ENCODE measurements around the gene LGR4. TPM values are rescaled to one million over a fixed set of nuclear protein-coding genes. Genes with fewer than 3 reads are reported as not detected.

Gene LGR4
- polyA plus RNA-seq, 4 donors = 132 to 156 (median 151) TPM

DNA sequence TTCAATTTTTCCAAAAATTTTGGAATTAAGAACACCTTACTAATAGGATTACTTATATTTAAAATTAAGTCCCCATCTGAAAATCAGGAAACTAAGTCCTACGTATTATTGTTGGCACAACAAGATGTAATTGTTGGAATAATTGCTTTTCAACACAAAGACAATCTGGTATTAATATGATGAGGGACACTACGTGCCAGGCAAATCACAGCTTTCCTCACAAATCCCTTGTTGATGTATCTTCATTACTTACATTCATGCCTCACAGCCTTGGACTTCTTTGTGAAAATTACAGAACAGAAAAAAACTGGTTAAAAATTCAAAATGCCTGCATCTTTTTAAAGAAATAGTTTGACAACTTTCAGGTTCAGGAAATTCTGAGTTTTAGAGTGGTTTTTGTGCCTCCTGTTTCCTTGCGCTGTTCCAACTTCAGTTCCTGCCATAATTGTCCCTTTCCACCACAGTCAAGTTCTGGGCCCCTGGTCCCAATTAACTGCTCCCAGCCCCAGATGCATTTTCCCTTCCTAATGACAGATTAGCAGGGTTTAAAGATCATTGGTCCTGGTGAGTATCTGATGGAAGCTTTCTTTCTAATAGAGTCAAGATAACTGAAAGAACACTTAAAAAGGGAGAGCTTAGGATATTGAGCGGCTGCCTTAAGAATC, 86.3 kb downstream of the LGR4 start:
- no peak for DNase-seq (ENCODE audit: low read depth in 4 of 4, low spot score in 3 of 4)

- DNase-seq (ENCODE audit: low read depth in 4 of 4, low spot score in 3 of 4) = no peak
Measured at GRCh38 chr11:27385245-27385644, 87.3 kb downstream of the LGR4 start.

DNA sequence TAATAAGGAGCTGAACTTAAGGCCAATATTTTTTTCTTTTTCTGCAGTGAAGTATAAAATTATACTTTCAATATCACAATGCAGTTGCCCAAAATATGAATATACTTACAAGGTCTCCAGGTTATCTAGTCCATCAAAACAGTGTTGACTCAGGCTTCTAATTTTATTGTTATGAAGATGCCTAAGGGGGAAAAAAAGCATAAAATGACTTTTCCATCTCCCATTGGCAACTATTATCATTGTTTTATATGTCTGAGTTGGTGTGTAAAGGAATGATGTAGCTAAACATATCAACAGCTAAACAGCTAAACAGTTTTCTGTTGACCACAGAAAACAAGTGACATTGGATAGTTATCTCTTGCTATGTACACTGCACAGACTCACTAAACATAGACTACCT, 88.4 kb downstream of the LGR4 start:
- no peak for DNase-seq (ENCODE audit: low read depth in 4 of 4, low spot score in 3 of 4)

GRCh38 chr11:27383645-27384044, 88.9 kb downstream of the LGR4 start:
- no peak for DNase-seq (ENCODE audit: low read depth in 4 of 4, low spot score in 3 of 4)

DNA sequence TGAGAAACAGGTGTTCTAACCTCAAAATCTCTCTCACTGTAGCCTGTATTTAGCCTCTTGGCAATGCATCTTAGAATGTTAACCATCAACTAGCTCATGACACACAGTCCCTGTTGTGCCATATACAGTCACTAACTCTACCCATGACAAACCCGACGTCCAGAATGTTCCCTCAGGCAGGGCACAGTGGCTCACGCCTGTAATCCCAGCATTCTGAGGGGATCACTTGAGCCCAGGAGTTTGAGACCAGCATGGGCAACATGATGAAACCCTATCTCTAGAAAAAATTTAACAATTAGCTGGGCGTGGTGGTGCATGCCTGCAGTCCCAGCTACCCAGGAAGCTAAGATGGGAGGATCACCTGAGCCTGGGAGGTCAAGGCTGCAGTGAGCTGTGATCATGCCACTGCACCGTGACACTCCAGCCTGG, 91.3 kb downstream of the LGR4 start:
- DNase-seq (ENCODE audit: low read depth in 4 of 4, low spot score in 3 of 4) = no peak

GRCh38 chr11:27380771-27381170, 91.8 kb downstream of the LGR4 start:
- no peak for DNase-seq (ENCODE audit: low read depth in 4 of 4, low spot score in 3 of 4)

DNA sequence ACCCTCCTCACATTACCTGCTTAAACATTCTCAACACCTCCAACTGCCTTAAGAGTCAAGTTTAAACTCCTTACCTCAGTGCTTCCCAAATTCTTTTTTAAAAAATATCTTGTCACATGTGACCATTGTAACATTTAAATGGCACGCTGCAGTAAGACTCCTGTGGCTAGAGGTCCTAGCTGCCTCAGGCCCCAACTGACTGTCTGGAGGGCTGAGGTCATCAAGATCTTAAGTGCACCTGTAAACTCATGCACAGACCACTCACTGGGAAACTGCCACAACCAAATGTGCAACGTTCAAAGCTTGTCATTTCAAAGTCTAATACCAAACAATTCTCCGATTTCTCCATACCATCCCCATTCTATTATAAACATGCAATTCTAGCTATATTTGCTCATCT, 93.1 kb downstream of the LGR4 start:
- DNase-seq (ENCODE audit: low read depth in 4 of 4, low spot score in 3 of 4) = no peak

DNA sequence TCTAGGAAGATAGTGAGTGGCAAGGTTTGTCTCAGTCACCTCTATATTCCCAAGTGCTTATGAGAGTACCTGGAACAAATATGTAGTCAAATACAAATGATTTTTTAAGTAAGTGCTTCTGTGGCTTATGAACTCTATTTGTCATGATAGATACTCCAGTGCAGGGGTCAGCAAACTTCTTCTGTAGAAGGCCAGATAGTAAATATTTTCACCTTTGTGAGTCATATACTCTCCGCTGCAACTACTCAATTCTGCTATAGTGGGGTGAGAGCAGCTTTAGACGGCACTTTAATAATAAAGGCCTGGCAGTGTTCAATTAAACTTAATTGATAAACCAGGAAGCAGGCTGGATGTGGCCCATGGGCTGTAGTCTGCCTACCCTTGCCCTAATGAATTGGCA, 97.2 kb downstream of the LGR4 start:
- no peak for DNase-seq (ENCODE audit: low read depth in 4 of 4, low spot score in 3 of 4)

GRCh38 chr11:27373856-27374602, 98.6 kb downstream of the LGR4 start:
- no peak for DNase-seq (ENCODE audit: low read depth in 4 of 4, low spot score in 3 of 4)

DNA sequence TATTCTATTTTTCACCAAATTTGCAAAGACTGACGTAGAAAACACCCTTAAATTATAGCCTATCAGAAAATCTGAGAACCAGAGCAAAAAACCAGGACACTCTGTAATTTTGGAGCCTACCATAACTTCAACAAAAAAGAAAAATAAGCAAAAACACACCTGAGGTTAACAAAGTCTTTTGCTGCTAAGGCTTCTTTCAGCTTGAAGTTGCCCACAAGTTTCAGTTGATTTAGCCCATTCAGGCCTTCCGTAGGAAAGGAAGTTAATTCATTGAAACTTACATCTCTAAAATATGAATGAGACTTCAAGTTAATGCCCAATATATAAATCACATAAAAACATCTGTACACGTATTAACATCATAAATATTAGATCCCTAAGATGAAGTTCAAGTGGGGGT, 99.2 kb downstream of the LGR4 start:
- DNase-seq (ENCODE audit: low read depth in 4 of 4, low spot score in 3 of 4) = no peak

DNA sequence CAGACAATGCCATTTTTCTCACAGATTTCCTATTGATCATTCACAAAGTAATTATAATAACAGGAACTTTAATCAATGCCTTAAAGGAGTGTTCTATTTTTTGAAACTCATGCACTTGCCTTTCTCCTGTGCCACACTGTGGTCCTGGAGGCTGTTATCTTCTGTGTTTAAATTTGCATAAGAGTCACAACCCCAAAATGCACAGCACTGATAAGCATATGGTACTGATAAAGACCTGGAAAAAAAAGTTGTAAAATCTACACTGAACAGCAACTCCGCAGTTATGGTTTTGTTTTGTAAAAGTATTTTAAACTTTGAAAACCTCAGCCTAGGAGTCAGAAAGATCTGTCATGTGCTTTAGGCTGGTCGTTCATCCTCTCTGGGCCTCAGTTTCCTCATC, 100.4 kb downstream of the LGR4 start:
- no peak for DNase-seq (ENCODE audit: low read depth in 4 of 4, low spot score in 3 of 4)

GRCh38 chr11:27371489-27371888, 101.1 kb downstream of the LGR4 start:
- DNase-seq (ENCODE audit: low read depth in 4 of 4, low spot score in 3 of 4) = no peak

DNA sequence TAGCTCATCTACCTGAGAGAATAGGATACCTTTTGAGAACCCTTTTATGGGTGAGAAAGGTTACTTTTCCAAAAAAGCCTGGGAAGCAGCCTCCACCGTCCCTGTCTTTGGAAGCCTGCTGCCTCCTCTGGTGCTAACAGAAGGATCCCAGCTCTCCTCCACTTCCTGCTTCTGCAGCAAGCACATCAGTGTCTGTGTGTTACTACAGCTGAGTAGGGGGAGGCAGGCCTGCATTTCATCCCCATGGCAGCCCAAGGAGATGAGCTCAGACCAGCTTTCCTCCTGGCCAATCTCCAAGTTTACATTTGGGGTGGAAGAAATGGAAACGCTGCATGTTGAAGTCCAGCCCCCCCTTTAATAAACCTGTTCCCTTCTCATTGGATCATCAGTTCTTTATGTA, 102.2 kb downstream of the LGR4 start:
- DNase-seq (ENCODE audit: low read depth in 4 of 4, low spot score in 3 of 4) = no peak

GRCh38 chr11:27367881-27368280, 104.7 kb downstream of the LGR4 start:
- no peak for DNase-seq (ENCODE audit: low read depth in 4 of 4, low spot score in 3 of 4)

DNA sequence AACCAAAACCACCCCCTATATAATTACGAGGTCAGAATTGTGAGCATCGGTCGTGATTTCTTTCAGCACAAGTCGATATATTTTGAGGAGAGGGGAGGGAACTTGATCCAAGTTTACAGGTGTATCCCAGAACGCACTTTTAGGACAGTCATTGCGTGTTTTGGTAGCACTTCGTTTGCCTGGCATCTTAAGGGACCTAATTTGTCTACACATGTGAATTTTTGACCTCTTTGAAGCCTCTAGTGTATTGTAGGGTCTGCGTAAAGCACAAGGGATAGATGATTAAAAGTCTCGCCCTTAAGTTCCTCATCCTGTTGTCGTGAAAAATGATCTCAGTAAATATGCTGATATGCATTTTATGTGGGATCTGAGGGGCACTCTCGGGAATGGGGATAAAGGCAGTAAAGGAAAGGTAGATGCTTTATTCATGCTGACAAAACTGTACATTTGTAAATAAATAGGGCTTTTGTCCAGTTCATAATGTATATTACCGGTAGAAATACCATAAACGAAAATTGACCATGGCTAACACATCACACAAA, 108.9 kb downstream of the LGR4 start:
- DNase-seq (ENCODE audit: low read depth in 4 of 4, low spot score in 3 of 4) = no peak

GRCh38 chr11:27362749-27363575, 109.6 kb downstream of the LGR4 start, which contains the start of gene CCDC34:
Gene CCDC34, minus strand, starts transcription at chr11:27363215. Its CDS starts 21 bp downstream, at chr11:27363194.
- DNase-seq (ENCODE audit: low read depth in 4 of 4, low spot score in 3 of 4) = peak; percentile 88 to 94 (median 93)

DNA sequence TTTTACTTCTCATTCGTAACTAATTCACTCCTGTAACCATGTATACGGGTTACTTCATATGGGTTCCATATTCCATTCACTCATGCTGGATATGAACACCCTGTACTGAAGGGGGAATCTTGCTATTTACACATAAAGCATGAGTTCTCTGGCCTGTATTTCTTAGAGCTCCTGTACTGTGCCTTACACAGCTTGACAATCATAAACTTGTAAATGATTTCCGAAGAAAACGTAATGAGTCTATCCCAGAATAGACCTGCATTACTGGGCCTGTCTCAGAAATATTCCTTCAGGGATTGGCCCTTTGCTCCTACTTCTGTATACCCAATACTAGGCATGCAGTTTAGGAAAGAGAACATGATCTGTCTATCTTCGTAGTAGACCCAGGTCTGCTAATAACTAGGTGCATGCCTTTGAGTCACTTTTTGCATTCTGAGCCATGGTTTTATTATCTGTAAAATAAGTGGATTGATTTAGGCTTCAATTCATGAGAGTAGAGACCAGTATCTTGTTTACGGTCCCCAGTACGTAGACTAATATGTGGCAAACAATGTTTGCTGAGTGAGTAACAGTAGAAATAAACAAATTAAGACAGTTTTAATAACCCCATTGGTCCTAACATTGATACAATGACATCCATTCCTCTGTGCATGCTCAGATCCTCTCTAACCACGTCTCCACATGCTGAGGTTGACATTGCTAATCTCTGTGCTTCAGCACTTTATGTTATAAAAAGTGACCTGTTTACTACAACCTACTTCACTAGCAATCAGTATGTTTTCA, 110.8 kb downstream of the LGR4 start:
- DNase-seq (ENCODE audit: low read depth in 4 of 4, low spot score in 3 of 4) = no peak

DNA sequence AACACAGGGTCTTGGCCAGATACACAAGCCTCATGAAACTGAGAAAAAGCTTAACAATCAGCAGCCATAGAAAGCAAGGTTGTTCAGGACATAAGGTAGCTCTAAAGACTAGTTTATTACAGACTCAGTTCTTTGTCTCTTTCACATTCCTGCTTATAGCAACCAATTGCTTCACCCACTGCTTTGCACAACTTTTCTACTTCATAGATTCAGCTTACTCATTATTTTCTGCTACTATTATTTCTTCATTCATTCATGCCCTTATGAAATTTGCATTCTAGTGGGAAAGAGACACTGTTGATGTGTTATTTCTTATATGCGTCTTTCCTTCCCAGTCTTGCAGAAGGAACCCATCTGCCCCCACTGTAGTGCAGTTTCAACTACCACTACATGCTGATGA, 114.3 kb downstream of the LGR4 start:
- DNase-seq (ENCODE audit: low read depth in 4 of 4, low spot score in 3 of 4) = no peak

- DNase-seq (ENCODE audit: low read depth in 4 of 4, low spot score in 3 of 4) = no peak
Measured at GRCh38 chr11:27357250-27357649, 115.3 kb downstream of the LGR4 start.

GRCh38 chr11:27356624-27357222, 115.9 kb downstream of the LGR4 start:
- DNase-seq (ENCODE audit: low read depth in 4 of 4, low spot score in 3 of 4) = no peak

Data from right renal pelvis (tissue), 4 donors.